B cell (primary cell): Measurements from ENCODE around the gene SIPA1L3. TPM values are rescaled to one million over a fixed set of nuclear protein-coding genes. Genes with fewer than 3 reads are reported as not detected.

Source experiments
- ATAC-seq: fragments of 200-7000 bp; cut with Tn5 transposase; one replicate; pipeline ENCODE4 v1.10.0; 2021; ENCODE audit warnings: low read depth, mild to moderate bottlenecking, moderate number of reproducible peaks, moderate library complexity
- CTCF ChIA-PET: fragments of 350-600 bp; sonication (Branson Sonifier 250); formaldehyde crosslinking; loops from one replicate; lab custom pipeline; 2021; ENCODE audit warnings: antibody characterized with exemption, inconsistent platforms; lab: Charles Lee
- POLR2A ChIA-PET: fragments of 350-600 bp; sonication (Branson Sonifier 250); formaldehyde crosslinking; loops from one replicate; lab custom pipeline; 2021; ENCODE audit warnings: antibody characterized with exemption; lab: Charles Lee
- DNase-seq: peaks from one replicate; pipeline ENCODE4 v3.0.0; 2013
- H2AFZ ChIP-seq: 2 replicates; pipeline ENCODE4 v1.6.1; 2012; ENCODE audit warnings: mild to moderate bottlenecking, low read depth, low read length; ENCODE audit not compliant: insufficient read depth, poor library complexity, severe bottlenecking
- H3K27ac ChIP-seq, 2 donors: 1 replicate in 1 of 2; 2 replicates in 1 of 2; pipeline ENCODE4 v1.5.1; 2012 to 2013; ENCODE audit warnings: low read length in 2 of 2, mild to moderate bottlenecking in 2 of 2, moderate library complexity in 1 of 2
- H3K27me3 ChIP-seq, 4 experiments: fragments of 200-600 bp in 1 of 4; sonication (generic) in 1 of 4; replicated peaks in 1 of 4; 1 replicate in 2 of 4; 2 replicates in 2 of 4; pipeline versions ENCODE4 v1.6.1 to v1.7.0; 2013 to 2016; ENCODE audit warnings: low read length in 3 of 4, mild to moderate bottlenecking in 2 of 4, mixed read lengths in 1 of 4, moderate library complexity in 1 of 4; ENCODE audit not compliant: insufficient read depth in 4 of 4, control insufficient read depth in 3 of 4; ENCODE audit errors: control extremely low read depth in 1 of 4
- H3K36me3 ChIP-seq, 2 experiments: replicated peaks in 1 of 2; 1 replicate in 1 of 2; 2 replicates in 1 of 2; pipeline versions ENCODE4 v1.6.1 to v1.7.1; 2013; ENCODE audit warnings: low read length in 1 of 2; ENCODE audit not compliant: insufficient read depth in 2 of 2, control insufficient read depth in 1 of 2; ENCODE audit errors: control extremely low read depth in 1 of 2, extremely low read depth in 1 of 2
- H3K4me1 ChIP-seq, 2 donors: fragments of 200-600 bp in 1 of 2; sonication (generic) in 1 of 2; 1 replicate in 1 of 2; 2 replicates in 1 of 2; pipeline versions ENCODE4 v1.5.1 to v1.6.1; 2013 to 2017; ENCODE audit warnings: low read length in 2 of 2; ENCODE audit not compliant: control insufficient read depth in 2 of 2, insufficient read depth in 2 of 2
- H3K4me2 ChIP-seq: replicated peaks from 2 replicates; pipeline ENCODE3; 2012; ENCODE audit warnings: mild to moderate bottlenecking, low read depth, low read length; ENCODE audit not compliant: poor library complexity, severe bottlenecking
- H3K4me3 ChIP-seq, 5 experiments: fragments of 200-600 bp in 1 of 5; sonication (generic) in 1 of 5; 1 replicate in 3 of 5; 2 replicates in 2 of 5; pipeline versions ENCODE4 v1.5.1 to v1.7.0; 2011 to 2016; ENCODE audit warnings: low read length in 4 of 5, mild to moderate bottlenecking in 4 of 5, low read depth in 2 of 5, control low read depth in 1 of 5, moderate library complexity in 1 of 5; ENCODE audit not compliant: insufficient read depth in 1 of 5; ENCODE audit errors: control extremely low read depth in 1 of 5, extremely low read depth in 1 of 5
- H3K79me2 ChIP-seq: fragments of 200-600 bp; sonication (generic); one replicate; pipeline ENCODE4 v1.6.0; 2016; ENCODE audit warnings: low read length; ENCODE audit not compliant: control insufficient read depth, insufficient read depth
- H3K9ac ChIP-seq: fragments of 200-600 bp; sonication (generic); 2 replicates; pipeline ENCODE4 v1.6.1; 2017; ENCODE audit warnings: mild to moderate bottlenecking, low read length, moderate library complexity
- H3K9me3 ChIP-seq, 3 donors: one replicate each; pipeline versions ENCODE4 v1.6.1 to v1.7.1; 2013; ENCODE audit warnings: low read length in 2 of 3; ENCODE audit not compliant: control insufficient read depth in 2 of 3, insufficient read depth in 1 of 3; ENCODE audit errors: control extremely low read depth in 1 of 3
- H4K20me1 ChIP-seq: 2 replicates; pipeline ENCODE4 v1.6.0; 2012; ENCODE audit warnings: mild to moderate bottlenecking, low read length; ENCODE audit not compliant: insufficient read depth, control insufficient read depth, poor library complexity, severe bottlenecking
- H3K27ac Mint-ChIP-seq: one replicate; pipeline ENCODE4 v1.8.0; 2021; ENCODE audit warnings: mixed read lengths
- H3K27me3 Mint-ChIP-seq: one replicate; pipeline ENCODE4 v1.8.0; 2021; ENCODE audit warnings: mixed read lengths
- H3K4me1 Mint-ChIP-seq: one replicate; pipeline ENCODE4 v1.8.0; 2021; ENCODE audit warnings: mixed read lengths
- H3K4me3 Mint-ChIP-seq: one replicate; pipeline ENCODE4 v1.8.0; 2021; ENCODE audit warnings: mixed read lengths
- H3K9me3 Mint-ChIP-seq: one replicate; pipeline ENCODE4 v1.8.0; 2022; ENCODE audit warnings: mixed read lengths; ENCODE audit not compliant: insufficient read depth
- CTCF ChIP-seq: fragments of 200-600 bp; IDR thresholded peaks from one replicate; pipeline ENCODE4 v1.8.0; 2022; ENCODE audit warnings: antibody characterized with exemption, mild to moderate bottlenecking
- EZH2 ChIP-seq: IDR thresholded peaks from 2 replicates; pipeline ENCODE4 v1.6.1; 2012; ENCODE audit warnings: borderline replicate concordance, low read depth, mild to moderate bottlenecking, moderate library complexity, low read length; ENCODE audit not compliant: insufficient read depth, poor library complexity, severe bottlenecking
- WGBS: methylation state at CpG from one replicate; pipeline ENCODE4 v1.1.5; 2013; ENCODE audit warnings: missing lambda C conversion rate; ENCODE audit not compliant: insufficient coverage; 5-methylcytosine and 5-hydroxymethylcytosine counted together
- intact Hi-C: fragments of 100-400 bp; cut with micrococcal nuclease; formaldehyde crosslinking; loops from one replicate; pipeline ENCODE4 v1.10.0; 2022
- polyA plus RNA-seq: library from polyadenylated mRNA; depleted of rRNA; stranded (reverse); fragments of >200 nt; gene quantifications from 2 replicates; pipeline ENCODE4 v1.2.3, GENCODE V29; 2012
- total RNA-seq, 2 donors: library from RNA; stranded (reverse); fragments of 120-200 nt in 1 of 2; gene quantifications; 1 replicate in 1 of 2; 2 replicates in 1 of 2; pipeline versions ENCODE4 v1.2.3 to v1.2.4, GENCODE V29; 2013 to 2022

SIPA1L3 gene
- total and polyA plus RNA-seq, 2 donors (not counting 1 experiment from before 2014, with no cell fraction given) = 48.3 to 295 TPM

- no peak overlapping the region for H3K4me3 Mint-ChIP-seq
- no peak overlapping the region for H2AFZ ChIP-seq
- no peak overlapping the region for H3K9ac ChIP-seq
- ChIA-PET POLR2A (interaction anchor here (0.6 to 0.7 kb wide), 2 partner anchors 602 to 1612 kb away, joined by 3 to 16 read pairs; no protein-coding TSS in a partner anchor), CTCF (no interaction called here)
- peaks cover 25% of the 10 kb centered on the region for H3K27me3 Mint-ChIP-seq
- H3K79me2 ChIP-seq = no peaks in the 10 kb centered on the region
- H3K27ac ChIP-seq = no peak overlapping the region
- intact Hi-C loops = no loop called here
- no peaks in the 10 kb centered on the region for H3K9me3 Mint-ChIP-seq
- H3K4me1 Mint-ChIP-seq = peaks cover 31% of the 10 kb centered on the region
- peaks cover 32% of the 10 kb centered on the region for H4K20me1 ChIP-seq
- TF ChIP-seq EZH2 (no peak), CTCF (no peak)
- 36% methylated on average over 5 of the region's 15 CpGs for WGBS
- H3K4me2 ChIP-seq = no peak overlapping the region
- H3K27me3 ChIP-seq = peaks cover 0 to 46% (median 16%) of the 10 kb centered on the region in 4 experiments
- peaks cover 26 to 29% of the 10 kb centered on the region in 2 donors for H3K4me1 ChIP-seq
- no peak overlapping the region for H3K27ac Mint-ChIP-seq
- H3K36me3 ChIP-seq = peaks cover 0 to 5% of the 10 kb centered on the region in 2 experiments
- DNase-seq (no peak), ATAC-seq (no peak)
- H3K9me3 ChIP-seq = peaks cover 0 to 12% (median 0%) of the 10 kb centered on the region in 3 donors
- H3K4me3 ChIP-seq = no peak overlapping the region
Observed at GRCh38 chr19:38211766-38212165, 304.8 kb downstream of the SIPA1L3 start.

- DNase-seq (no peak), ATAC-seq (no peak)
- H2AFZ ChIP-seq = no peak overlapping the region
- POLR2A ChIA-PET = no interaction called here
- Mint-ChIP-seq H3K4me3 (no peak overlapping the region), H3K27me3 (peaks cover 28% of the 10 kb centered on the region), H3K9me3 (no peaks in the 10 kb centered on the region), H3K4me1 (peaks cover 31% of the 10 kb centered on the region), H3K27ac (no peak overlapping the region)
- peaks cover 26 to 29% of the 10 kb centered on the region in 2 donors for H3K4me1 ChIP-seq
- no peak overlapping the region for H3K27ac ChIP-seq
- 90% methylated on average over 23 of the region's 23 CpGs for WGBS
- H3K4me3 ChIP-seq = no peak overlapping the region
- H3K9me3 ChIP-seq = peaks cover 0 to 12% (median 0%) of the 10 kb centered on the region in 3 donors
- H3K9ac ChIP-seq = no peak overlapping the region
- TF ChIP-seq EZH2 (no peak), CTCF (no peak)
- no peaks in the 10 kb centered on the region for H3K79me2 ChIP-seq
- H3K4me2 ChIP-seq = no peak overlapping the region
- H3K27me3 ChIP-seq = peaks cover 0 to 55% (median 16%) of the 10 kb centered on the region in 4 experiments
- peaks cover 28% of the 10 kb centered on the region for H4K20me1 ChIP-seq
- H3K36me3 ChIP-seq = no peaks in the 10 kb centered on the region
- intact Hi-C loops = no loop called here
- CTCF ChIA-PET = interaction anchor here (1.0 kb wide), 1 partner anchor 311 kb away, joined by 4 read pairs; no protein-coding TSS in a partner anchor
Observed at GRCh38 chr19:38213469-38213868, 306.5 kb downstream of the SIPA1L3 start.
